ENCODE results near the gene TSPAN7.

- TF ChIP-seq CTCF (IDR thresholded peaks at IDR 0.05; ENCODE audit: low read depth, low read length, poor library complexity, severe bottlenecking) (no peak), EZH2phosphoT487 (IDR thresholded peaks at IDR 0.05; ENCODE audit: borderline replicate concordance, low read length) (no peak)
Observed at GRCh38 chrX:38516196-38516774, 45.1 kb upstream of the TSPAN7 start.

All from DOHH2 (cell line).